ENCODE measurements around the gene PTCH1. TPM values are rescaled to one million over a fixed set of nuclear protein-coding genes. Genes with fewer than 3 reads are reported as not detected.

The PTCH1 gene
- total and polyA plus RNA-seq, 10 of the 15 experiments (the other 5 are each of a cell fraction or from before 2014, with no cell fraction given): 0.16 to 6.1 (median 2.6) TPM

- Histone ChIP-seq H3K9me3 (replicated peaks; ENCODE audit: control insufficient read depth, insufficient read depth, low read length) (no peaks in the 10 kb centered on the region), H3K27me3 (replicated peaks in 1 of 2; ENCODE audit: control insufficient read depth in 2 of 2, insufficient read depth in 2 of 2, low read length in 1 of 2) (no peaks in the 10 kb centered on the region; a peak in 1 of 4 replicates), H3K27ac (ENCODE audit: control insufficient read depth, insufficient read depth) (no peak overlapping the region), H3K4me3 (peak overlapping the region; percentile 34; the same call in 1 of the 2 replicates), H3K4me1 (ENCODE audit: control insufficient read depth, insufficient read depth, low read length) (peaks cover 13% of the 10 kb centered on the region; the same call in 1 of the 2 replicates), H3K4me2 (ENCODE audit: control insufficient read depth, insufficient read depth) (0 out of 2 replicates have a peak overlapping the region, but pooled peaks have one; percentile 20), H3K79me2 (ENCODE audit: control insufficient read depth, insufficient read depth, low read length) (peaks cover 32% of the 10 kb centered on the region), H3K36me3 (ENCODE audit: control insufficient read depth in 2 of 2, insufficient read depth in 2 of 2, low read length in 1 of 2) (no peaks in the 10 kb centered on the region), H2AFZ (ENCODE audit: control insufficient read depth, low read depth, low read length) (no peak overlapping the region), H3K9ac (ENCODE audit: control insufficient read depth, insufficient read depth, low read length) (no peak overlapping the region), H4K20me1 (ENCODE audit: control insufficient read depth, insufficient read depth) (no peaks in the 10 kb centered on the region)
- BruUV-seq (replicated peaks): no TSS peak
- FAIRE-seq (no peak), DNase-seq (ENCODE audit: low read depth, low spot score) (no peak), ATAC-seq (no peak)
- ChIA-PET CTCF (interaction anchor here (0.6 to 2.5 kb wide), 2 partner anchors 8 to 82 kb away, joined by 3 to 7 read pairs; no protein-coding TSS in a partner anchor), SMC1A (ENCODE audit: uncharacterized antibody, unreplicated experiment) (interaction anchor here (1.6 to 3.1 kb wide), 2 partner anchors 11 to 40 kb away, joined by 4 to 9 read pairs; no protein-coding TSS in a partner anchor), POLR2A (interaction anchor here (2.9 kb wide), 1 partner anchor 8 kb away, joined by 17 read pairs; no protein-coding TSS in a partner anchor), RAD21 (ENCODE audit: unreplicated experiment) (interaction anchor here (0.6 to 1.1 kb wide), 2 partner anchors 41 to 777 kb away, joined by 3 to 10 read pairs; no protein-coding TSS in a partner anchor)
- TF ChIP-seq ETV6 (conservative IDR thresholded peaks at IDR 0.05 in 1 of 2, IDR thresholded peaks at IDR 0.05 in 1 of 2; ENCODE audit: borderline replicate concordance in 1 of 2, low read depth in 1 of 2) (no peak), ZNF24 (IDR thresholded peaks at IDR 0.05) (peak; percentile 94)
- intact Hi-C loops (cut with micrococcal nuclease; ENCODE audit: unreplicated experiment) (loop anchor here (10.0 kb wide), 1 partner anchor 119 kb away; no protein-coding TSS in a partner anchor), in situ Hi-C loops (cut with MboI) (loop anchor here (10.0 kb wide), 1 partner anchor 371 kb away; the partner anchor contains the start of gene ERCC6L2)
- WGBS (ENCODE audit: insufficient coverage, insufficient replicate concordance, low lambda C conversion rate, missing lambda C conversion rate): 98% methylated on average over 6 of the region's 6 CpGs
These were observed 13.4 kb downstream of the PTCH1 start for GRCh38 chr9:95503369-95503768.

- Histone ChIP-seq H3K36me3 (ENCODE audit: control insufficient read depth in 2 of 2, insufficient read depth in 2 of 2, low read length in 1 of 2) (0 out of 4 replicates have a peak, but pooled peaks cover 0 to under 1% of the 10 kb centered on the region in 2 experiments), H3K27ac (ENCODE audit: control insufficient read depth, insufficient read depth) (no peak overlapping the region), H2AFZ (ENCODE audit: control insufficient read depth, low read depth, low read length) (no peak overlapping the region), H3K4me1 (ENCODE audit: control insufficient read depth, insufficient read depth, low read length) (peaks cover 13% of the 10 kb centered on the region; the same call in 1 of the 2 replicates), H3K27me3 (replicated peaks in 1 of 2; ENCODE audit: control insufficient read depth in 2 of 2, insufficient read depth in 2 of 2, low read length in 1 of 2) (no peaks in the 10 kb centered on the region), H3K4me3 (no peak overlapping the region), H3K9me3 (replicated peaks; ENCODE audit: control insufficient read depth, insufficient read depth, low read length) (no peaks in the 10 kb centered on the region), H4K20me1 (ENCODE audit: control insufficient read depth, insufficient read depth) (no peaks in the 10 kb centered on the region), H3K9ac (ENCODE audit: control insufficient read depth, insufficient read depth, low read length) (no peak overlapping the region), H3K79me2 (ENCODE audit: control insufficient read depth, insufficient read depth, low read length) (peaks cover 25% of the 10 kb centered on the region), H3K4me2 (ENCODE audit: control insufficient read depth, insufficient read depth) (peak overlapping the region; percentile 21)
- ChIA-PET RAD21 (ENCODE audit: unreplicated experiment) (interaction anchor here (1.0 kb wide), 1 partner anchor 378 kb away, joined by 3 read pairs; no protein-coding TSS in a partner anchor), SMC1A (ENCODE audit: uncharacterized antibody, unreplicated experiment) (interaction anchor here (1.6 to 3.1 kb wide), 2 partner anchors 13 to 39 kb away, joined by 4 to 9 read pairs; no protein-coding TSS in a partner anchor), CTCF (interaction anchor here (1.0 kb wide), 1 partner anchor 374 kb away, joined by 3 read pairs; no protein-coding TSS in a partner anchor), POLR2A (interaction anchor here (1.3 kb wide), 1 partner anchor 38 kb away, joined by 4 read pairs; no protein-coding TSS in a partner anchor)
- ATAC-seq (peak; percentile 10; the same call in 2 of the 3 replicates), FAIRE-seq (no peak), DNase-seq (ENCODE audit: low read depth, low spot score) (no peak)
- 50% methylated on average over 3 of the region's 3 CpGs for WGBS (ENCODE audit: insufficient coverage, insufficient replicate concordance, low lambda C conversion rate, missing lambda C conversion rate)
- TF ChIP-seq PBX3 (IDR thresholded peaks at IDR 0.05; ENCODE audit: insufficient replicate concordance, low read depth, low read length) (no peak), RCOR1 (conservative IDR thresholded peaks at IDR 0.05; ENCODE audit: low read depth, low read length) (no peak), ATF3 (IDR thresholded peaks at IDR 0.05; ENCODE audit: borderline replicate concordance, extremely low read depth, low read depth, low read length) (no peak), PAX8 (IDR thresholded peaks at IDR 0.05) (no peak), IKZF2 (IDR thresholded peaks at IDR 0.05) (no peak), DPF2 (IDR thresholded peaks at IDR 0.05) (no peak), CHD1 (IDR thresholded peaks at IDR 0.05; ENCODE audit: low read depth, low read length) (no peak), BCL11A (IDR thresholded peaks at IDR 0.05; ENCODE audit: low read depth, low read length) (no peak), SMARCA5 (IDR thresholded peaks at IDR 0.05) (no peak), MTA3 (IDR thresholded peaks at IDR 0.05; ENCODE audit: borderline replicate concordance, low read length) (no peak), ZSCAN29 (IDR thresholded peaks at IDR 0.05) (no peak)
- no TSS peak for BruUV-seq (replicated peaks)
- in situ Hi-C loops (cut with MboI) (loop anchor here (10.0 kb wide), 1 partner anchor 373 kb away; the partner anchor contains the start of gene ERCC6L2), intact Hi-C loops (cut with micrococcal nuclease; ENCODE audit: unreplicated experiment) (loop anchor here (10.0 kb wide), 1 partner anchor 117 kb away; no protein-coding TSS in a partner anchor)
These were observed 14.5 kb downstream of the PTCH1 start for GRCh38 chr9:95502248-95502647.

All from GM12878 (cell line).